CD4-positive, alpha-beta T cell treated with Interleukin-6 for 4 hours (primary cell): ENCODE results near the gene RAB11B.
A peak's percentile ranks its signal among the peaks of the same experiment; 100 is the strongest.
"Not testable (repeated sequence)": the region's sequence is repeated elsewhere in the genome, so short reads cannot be mapped to it uniquely, and the experiment has no call there.

Experiments
- DNase-seq: peaks from one replicate; pipeline ENCODE4 v3.0.0-alpha.2; 2020; ENCODE audit warnings: mixed read lengths

The RAB11B gene

GRCh38 chr19:8371011-8371804, 19.0 kb upstream of the RAB11B start:
- no peak for DNase-seq

DNA sequence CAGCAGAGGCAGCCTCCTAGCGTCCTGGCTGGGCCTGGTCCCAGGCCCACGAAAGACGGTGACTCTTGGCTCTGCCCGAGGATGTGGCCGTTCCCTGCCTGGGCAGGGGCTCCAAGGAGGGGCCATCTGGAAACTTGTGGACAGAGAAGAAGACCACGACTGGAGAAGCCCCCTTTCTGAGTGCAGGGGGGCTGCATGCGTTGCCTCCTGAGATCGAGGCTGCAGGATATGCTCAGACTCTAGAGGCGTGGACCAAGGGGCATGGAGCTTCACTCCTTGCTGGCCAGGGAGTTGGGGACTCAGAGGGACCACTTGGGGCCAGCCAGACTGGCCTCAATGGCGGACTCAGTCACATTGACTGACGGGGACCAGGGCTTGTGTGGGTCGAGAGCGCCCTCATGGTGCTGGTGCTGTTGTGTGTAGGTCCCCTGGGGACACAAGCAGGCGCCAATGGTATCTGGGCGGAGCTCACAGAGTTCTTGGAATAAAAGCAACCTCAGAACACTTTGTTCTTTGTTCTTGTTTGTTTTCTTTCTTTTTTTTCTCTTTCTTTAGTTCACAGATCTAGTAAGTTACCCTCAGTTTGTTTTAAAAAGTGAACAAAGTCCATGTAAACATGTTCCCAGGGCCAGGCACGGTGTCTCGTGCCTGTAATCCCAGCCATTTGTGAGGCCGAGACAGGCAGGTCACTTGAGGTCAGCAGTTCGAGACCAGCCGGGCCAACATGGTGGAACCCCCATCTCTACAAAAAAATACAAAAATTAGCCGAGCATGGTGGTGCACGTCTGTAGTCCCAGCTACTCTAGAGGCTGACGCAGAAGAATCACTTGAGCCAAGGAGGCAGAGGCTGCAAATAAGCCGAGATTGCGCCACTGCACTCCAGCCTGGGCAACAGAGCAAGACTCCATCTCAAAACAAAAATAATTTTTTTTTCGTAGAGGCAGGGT, 16.0 kb upstream of the RAB11B start:
- no peak for DNase-seq

- not testable (repeated sequence) for DNase-seq
Observed at GRCh38 chr19:8375766-8376165, 14.4 kb upstream of the RAB11B start.

GRCh38 chr19:8376373-8376974, 13.7 kb upstream of the RAB11B start:
- DNase-seq = not testable (repeated sequence)

DNA sequence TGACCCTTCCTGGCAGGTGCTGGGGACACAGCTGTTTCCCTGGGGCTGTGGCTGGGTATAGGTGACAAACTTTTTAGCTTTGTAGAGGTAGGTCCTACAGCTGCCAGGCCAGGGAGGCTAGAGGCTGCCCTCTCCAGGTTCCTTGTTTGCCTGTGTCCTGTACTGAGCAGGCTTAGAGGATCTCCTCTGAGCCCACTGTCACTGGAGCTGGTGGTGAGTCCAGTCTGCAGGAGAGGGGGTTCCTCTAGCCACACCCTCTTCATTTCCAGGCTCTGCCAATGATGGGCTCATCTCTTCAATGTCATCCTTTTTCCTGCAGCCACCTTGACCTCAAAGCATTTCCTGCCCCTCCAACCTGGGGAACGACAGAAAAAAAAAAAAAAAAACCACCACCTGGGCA, 12.6 kb upstream of the RAB11B start:
- DNase-seq = no peak

DNA sequence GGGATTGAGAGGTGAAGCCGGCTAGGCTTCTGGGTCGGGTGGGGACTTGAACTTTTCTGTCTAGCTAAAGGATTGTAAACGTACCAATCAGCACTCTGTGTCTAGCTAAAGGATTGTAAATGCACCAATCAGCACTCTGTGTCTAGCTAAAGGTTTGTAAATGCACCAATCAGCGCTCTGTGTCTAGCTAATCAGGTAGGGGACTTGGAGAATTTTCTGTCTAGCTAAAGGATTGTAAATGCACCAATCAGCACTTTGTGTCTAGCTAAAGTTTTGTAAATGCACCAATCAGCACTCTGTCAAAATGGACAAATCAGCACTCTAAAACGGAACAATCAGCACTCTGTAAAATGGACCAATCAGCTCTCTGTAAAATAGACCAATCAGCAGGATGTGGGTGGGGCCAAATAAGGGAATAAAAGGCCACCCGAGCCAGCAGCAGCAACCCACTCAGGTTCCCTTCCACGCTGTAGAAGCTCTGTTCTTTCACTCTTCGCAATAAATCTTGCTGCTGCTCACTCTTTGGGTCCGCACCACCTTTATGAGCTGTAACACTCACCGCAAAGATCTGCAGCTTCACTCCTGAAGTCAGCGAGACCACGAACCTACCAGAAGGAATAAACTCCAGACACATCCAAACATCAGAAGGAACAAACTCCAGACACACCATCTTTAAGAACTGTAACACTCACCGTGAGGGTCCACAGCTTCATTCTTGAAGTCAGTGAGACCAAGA, 10.8 kb upstream of the RAB11B start:
- not testable (repeated sequence) for DNase-seq

DNA sequence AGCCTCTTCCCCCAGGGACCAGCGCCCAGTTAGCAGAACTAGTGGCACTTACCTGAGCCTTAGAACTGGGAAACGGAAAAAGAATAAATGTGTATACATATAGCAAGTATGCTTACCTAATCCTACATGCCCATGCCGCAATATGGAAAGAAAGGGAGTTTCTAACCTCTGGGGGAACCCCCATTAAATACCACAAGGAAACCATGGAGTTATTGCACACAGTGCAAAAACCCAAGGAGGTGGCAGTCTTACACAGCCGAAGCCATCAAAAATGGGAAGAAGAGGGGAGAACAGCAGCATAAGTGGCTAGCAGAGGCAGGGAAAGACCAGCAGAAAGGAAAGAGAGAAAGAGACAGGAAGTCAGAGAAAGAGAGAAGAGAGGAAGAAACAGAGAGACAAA, 5.6 kb upstream of the RAB11B start:
- not testable (repeated sequence) for DNase-seq

- not testable (repeated sequence) for DNase-seq
Observed at GRCh38 chr19:8385103-8385502, 5.1 kb upstream of the RAB11B start.

DNA sequence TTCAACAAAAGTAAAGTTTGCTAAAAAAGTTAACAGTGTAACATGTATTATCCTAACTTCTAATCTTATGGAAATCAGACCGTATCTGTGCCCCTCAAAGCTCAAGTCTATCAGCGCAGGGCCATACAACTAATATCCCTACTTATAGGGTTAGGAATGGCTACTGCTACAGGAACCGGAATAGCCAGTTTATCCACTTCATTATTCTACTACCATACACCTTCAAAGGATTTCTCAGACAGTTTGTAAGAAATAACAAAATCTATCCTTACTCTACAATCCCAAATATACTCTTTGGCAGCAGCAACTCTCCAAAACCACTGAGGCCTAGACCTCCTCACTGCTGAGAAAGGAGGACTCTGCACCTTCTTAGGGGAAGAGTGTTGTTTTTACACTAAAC, 4.6 kb upstream of the RAB11B start:
- DNase-seq = not testable (repeated sequence)

GRCh38 chr19:8386419-8386818, 3.7 kb upstream of the RAB11B start:
- not testable (repeated sequence) for DNase-seq

DNA sequence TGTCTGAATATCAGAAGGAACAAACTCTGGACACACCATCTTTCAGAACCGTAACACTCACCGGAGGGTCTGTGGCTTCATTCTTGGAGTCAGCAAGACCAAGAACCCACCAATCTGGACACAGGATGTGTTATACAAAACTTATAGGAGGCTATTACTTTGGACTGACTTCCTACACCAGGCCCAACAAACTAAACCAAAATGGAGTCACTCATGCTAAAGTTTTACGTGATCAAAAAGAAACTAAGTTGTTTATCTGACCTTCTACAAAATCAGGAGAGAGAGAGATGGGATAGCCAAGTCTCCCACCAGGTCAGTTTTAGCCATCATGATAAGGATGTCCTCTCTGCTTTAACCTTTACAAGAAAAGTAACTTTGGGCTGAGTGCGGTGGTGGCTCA, 3.2 kb upstream of the RAB11B start:
- DNase-seq = no peak

DNA sequence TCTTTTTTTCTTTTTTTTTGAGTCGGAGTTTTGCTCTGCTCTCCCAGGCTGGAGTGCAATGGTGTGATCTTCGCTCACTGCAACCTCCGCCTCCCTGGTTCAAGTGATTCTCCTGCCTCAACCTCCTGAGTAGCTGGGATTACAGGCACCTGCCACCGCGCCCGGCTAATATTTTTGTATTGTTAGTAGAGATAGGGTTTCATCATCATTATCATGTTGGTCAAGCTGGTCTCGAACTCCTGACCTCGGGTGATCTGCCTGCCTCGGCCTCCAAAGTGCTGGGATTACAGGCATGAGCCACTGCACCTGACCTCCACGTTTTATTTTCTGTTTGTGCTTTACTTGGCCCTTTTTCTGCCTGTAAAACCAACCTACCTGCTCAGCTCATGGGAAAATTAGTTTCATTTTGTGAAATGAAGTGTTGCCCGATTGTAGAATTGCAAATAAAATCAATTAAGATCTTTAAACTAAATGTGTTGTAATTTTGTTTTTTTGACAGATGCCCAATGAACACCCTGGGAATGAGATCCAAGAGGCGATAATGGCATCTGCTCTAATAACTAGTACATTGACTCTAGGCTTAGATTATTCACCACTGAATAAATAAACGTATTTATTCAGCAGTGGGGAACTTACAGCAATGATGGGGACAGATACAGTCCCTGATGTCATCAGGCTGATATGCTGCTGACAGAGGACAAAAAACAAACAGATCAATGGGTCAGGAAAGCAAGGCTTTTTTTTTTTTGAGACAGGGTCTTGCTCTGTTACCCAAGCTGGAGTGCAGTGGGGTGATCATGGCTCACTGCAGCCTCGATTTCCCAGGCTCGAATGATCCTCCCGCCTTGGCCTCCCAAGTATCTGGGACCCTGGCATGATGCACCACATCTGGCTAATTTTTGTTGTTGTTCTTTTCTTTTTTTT, 2.2 kb upstream of the RAB11B start:
- no peak for DNase-seq

GRCh38 chr19:8388612-8388958, 1.6 kb upstream of the RAB11B start:
- DNase-seq = no peak

- peak; percentile 91 for DNase-seq
Observed at GRCh38 chr19:8390617-8390981, 439 bp downstream of the RAB11B start.

GRCh38 chr19:8391198-8392016, 1.2 kb downstream of the RAB11B start:
- no peak for DNase-seq

DNA sequence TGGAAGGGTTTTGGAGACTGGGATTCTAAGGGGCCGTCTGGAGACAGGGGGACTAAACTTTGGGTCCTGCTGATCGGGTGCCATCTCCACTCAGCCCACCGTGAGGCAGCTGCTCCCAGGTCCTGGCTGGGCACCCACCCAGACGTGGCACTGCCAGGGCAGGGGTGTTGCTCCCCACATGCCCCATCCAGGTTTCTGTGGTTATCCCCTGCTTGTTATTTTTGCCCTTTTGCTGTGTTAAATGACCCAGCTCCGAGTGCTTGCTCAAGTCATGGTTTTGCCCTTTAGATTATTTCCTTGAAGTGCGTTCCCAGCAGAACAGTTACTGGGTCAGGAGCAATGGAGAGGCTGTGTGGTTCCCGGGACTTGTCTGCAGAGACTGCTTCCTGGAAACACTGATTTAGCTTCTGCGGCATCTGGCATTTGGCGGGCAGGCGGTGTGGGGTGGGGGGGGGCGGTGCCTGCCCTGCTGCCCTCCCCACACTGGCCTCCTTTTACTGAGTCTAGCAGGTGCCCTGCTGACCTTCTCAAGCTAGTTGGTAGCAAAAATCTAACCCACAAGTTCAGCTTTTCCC, 1.9 kb downstream of the RAB11B start:
- no peak for DNase-seq

DNA sequence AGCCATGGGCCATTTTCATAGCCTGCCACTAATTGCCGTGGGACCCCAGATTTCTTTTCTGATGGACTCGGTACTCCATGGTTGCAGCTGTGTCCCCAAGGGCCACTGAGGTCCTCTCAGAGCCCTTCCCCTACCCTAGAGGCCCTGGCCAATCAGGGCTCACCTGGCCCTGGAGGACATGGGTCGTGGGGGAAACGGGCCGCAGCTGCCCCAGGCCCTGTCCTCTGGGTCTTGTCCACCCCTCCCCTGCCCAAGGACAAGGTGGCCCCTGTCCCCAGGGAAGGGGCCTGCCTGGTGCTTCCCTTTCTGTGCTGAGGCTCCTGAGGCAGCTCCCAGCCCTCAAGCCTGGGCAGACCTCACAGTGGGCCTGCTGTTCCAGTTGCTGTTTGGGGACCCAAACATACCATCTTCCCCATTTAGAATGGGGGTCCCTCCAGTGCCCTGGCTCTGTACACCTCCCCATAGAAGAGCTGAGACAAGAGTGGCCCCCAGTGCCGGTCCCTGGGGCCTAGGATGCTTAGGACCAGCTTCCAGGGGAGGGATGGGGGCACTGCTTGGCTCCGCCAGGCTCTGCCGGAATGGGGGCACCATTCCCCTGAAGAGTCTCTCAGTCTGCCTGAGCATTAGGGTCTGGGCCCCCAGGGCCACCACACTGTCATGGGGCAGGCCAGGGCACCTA, 3.2 kb downstream of the RAB11B start:
- no peak for DNase-seq

DNA sequence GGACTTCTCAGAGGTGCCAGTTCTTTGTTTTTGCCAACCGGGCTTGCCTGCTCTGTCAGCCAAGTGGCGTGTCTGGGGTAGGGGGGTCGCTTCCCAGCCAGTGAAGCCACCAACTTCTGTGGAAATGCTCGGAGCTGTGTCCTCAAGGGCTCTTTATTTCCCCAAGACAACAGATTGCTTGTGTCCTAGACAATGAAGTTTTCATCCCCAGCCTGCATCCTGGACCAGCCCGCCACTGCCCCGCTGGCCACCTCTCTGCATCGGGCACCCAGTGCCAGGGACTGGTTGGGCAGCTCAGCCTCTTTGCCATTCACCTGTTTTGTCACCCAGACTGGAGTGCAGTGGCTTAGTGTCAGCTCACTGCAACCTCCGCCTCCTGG, 3.7 kb downstream of the RAB11B start:
- DNase-seq = no peak

DNA sequence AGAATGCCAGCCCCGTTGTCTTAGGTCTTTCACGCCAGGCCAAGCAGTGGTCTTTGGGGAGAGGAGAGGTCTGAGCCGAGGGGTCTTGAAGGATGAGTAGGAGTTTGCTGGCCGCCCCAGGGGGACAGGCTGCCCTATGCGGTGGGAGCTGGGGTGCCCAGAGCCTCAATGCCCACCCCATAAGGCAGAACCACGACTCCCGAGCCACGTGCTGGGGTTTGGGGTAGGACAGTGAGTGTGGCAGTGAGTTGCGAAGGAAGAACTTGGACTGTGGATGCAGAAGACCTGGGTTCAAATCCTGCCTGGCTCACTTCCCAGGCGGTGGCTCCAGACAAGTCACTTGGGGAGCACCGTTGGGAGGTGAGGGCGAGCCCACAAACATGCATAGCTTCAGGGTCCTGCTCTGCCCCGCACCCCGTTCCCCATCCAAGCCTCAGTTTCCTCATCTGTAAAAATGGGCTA, 5.5 kb downstream of the RAB11B start:
- DNase-seq = no peak

- no peak for DNase-seq
Observed at GRCh38 chr19:8396185-8396562, 6.0 kb downstream of the RAB11B start.
